SK-N-SH (cell line): ENCODE measurements around the gene ATXN2. TPM values are rescaled to one million over a fixed set of nuclear protein-coding genes. Genes with fewer than 3 reads are reported as not detected.

Experiments used
- CTCF ChIA-PET: fragments of 300-600, 350-600 bp; formaldehyde crosslinking; extraction: SDS; loops from one replicate; lab custom pipeline; 2021; lab: Yijun Ruan, JAX
- POLR2A ChIA-PET: fragments of 350-600 bp; sonication (Branson Sonifier 250); formaldehyde crosslinking; extraction: SDS; loops from one replicate; lab custom pipeline; 2020; ENCODE audit warnings: antibody characterized with exemption, inconsistent platforms; lab: Yijun Ruan, JAX
- DNase-seq: peaks from one replicate; pipeline ENCODE4 v3.0.0; 2012
- H2AFZ ChIP-seq: fragments of 200-600 bp; sonication (generic); 2 replicates; pipeline ENCODE4 v1.8.1; 2016; ENCODE audit warnings: antibody characterized with exemption, mild to moderate bottlenecking, low read depth
- H3F3A ChIP-seq: fragments of 200-600 bp; sonication (generic); replicated peaks from 2 replicates; pipeline ENCODE3; 2016; ENCODE audit warnings: antibody characterized with exemption, mild to moderate bottlenecking; ENCODE audit not compliant: insufficient read depth
- H3K27ac ChIP-seq, 2 experiments: fragments of 200-500 bp in 1 of 2; fragments of 200-600 bp in 1 of 2; sonication (Bioruptor generic) in 1 of 2; sonication (generic), shearing (Covaris generic) in 1 of 2; 2 replicates each; pipeline versions ENCODE4 v1.5.1 to v1.6.1; 2014 to 2016; ENCODE audit warnings: low read depth in 2 of 2, inconsistent platforms in 1 of 2, low read length in 1 of 2, mild to moderate bottlenecking in 1 of 2, mixed read lengths in 1 of 2
- H3K27me3 ChIP-seq: fragments of 200-600 bp; sonication (generic), shearing (Covaris generic); 2 replicates; pipeline ENCODE4 v1.6.1; 2016; ENCODE audit warnings: mixed run types; ENCODE audit not compliant: insufficient read depth
- H3K36me3 ChIP-seq, 2 experiments: fragments of 200-500 bp in 1 of 2; fragments of 200-600 bp in 1 of 2; sonication (Bioruptor generic) in 1 of 2; sonication (generic) in 1 of 2; replicated peaks in 1 of 2; 2 replicates each; pipeline versions ENCODE3 to v1.5.1; 2014 to 2016; ENCODE audit warnings: low read length in 1 of 2, mild to moderate bottlenecking in 1 of 2; ENCODE audit not compliant: insufficient read depth in 2 of 2, control insufficient read depth in 1 of 2
- H3K4me1 ChIP-seq, 2 experiments: fragments of 200-500 bp in 1 of 2; fragments of 200-600 bp in 1 of 2; sonication (Bioruptor generic) in 1 of 2; sonication (generic), shearing (Covaris generic) in 1 of 2; 2 replicates each; pipeline versions ENCODE4 v1.5.1 to v1.6.1; 2014 to 2016; ENCODE audit warnings: low read depth in 1 of 2, low read length in 1 of 2, mixed run types in 1 of 2; ENCODE audit not compliant: insufficient read depth in 2 of 2, control insufficient read depth in 1 of 2
- H3K4me2 ChIP-seq: fragments of 200-600 bp; sonication (generic), shearing (Covaris generic); 2 replicates; pipeline ENCODE4 v1.6.1; 2017; ENCODE audit warnings: mixed run types
- H3K4me3 ChIP-seq, 2 experiments: fragments of 200-500 bp in 1 of 2; fragments of 200-600 bp in 1 of 2; sonication (Bioruptor generic) in 1 of 2; sonication (generic), shearing (Covaris generic) in 1 of 2; 2 replicates each; pipeline versions ENCODE4 v1.5.1 to v1.8.1; 2014 to 2016; ENCODE audit warnings: low read depth in 2 of 2, inconsistent platforms in 1 of 2, low read length in 1 of 2, mild to moderate bottlenecking in 1 of 2, mixed read lengths in 1 of 2, moderate library complexity in 1 of 2
- H3K79me2 ChIP-seq: fragments of 200-600 bp; sonication (generic); 2 replicates; pipeline ENCODE4 v1.8.1; 2017; ENCODE audit warnings: mild to moderate bottlenecking; ENCODE audit not compliant: insufficient read depth
- H3K9ac ChIP-seq: fragments of 200-600 bp; sonication (generic); 2 replicates; pipeline ENCODE4 v1.6.1; 2017; ENCODE audit warnings: mixed run types
- H3K9me2 ChIP-seq: fragments of 200-600 bp; sonication (generic); 2 replicates; pipeline ENCODE4 v1.6.1; 2017; ENCODE audit warnings: mixed run types
- H3K9me3 ChIP-seq: fragments of 200-600 bp; sonication (generic); 2 replicates; pipeline ENCODE4 v1.6.1; 2017; ENCODE audit warnings: mixed run types, mild to moderate bottlenecking, moderate library complexity
- H4K20me1 ChIP-seq: fragments of 200-600 bp; sonication (generic); 2 replicates; pipeline ENCODE4 v1.6.1; 2017; ENCODE audit warnings: mild to moderate bottlenecking, mixed run types; ENCODE audit not compliant: insufficient read depth
- CHD2 ChIP-seq: fragments of 150-350 bp; IDR thresholded peaks from 2 replicates; pipeline ENCODE4 v1.6.1; 2018; ENCODE audit warnings: low read length; ENCODE audit not compliant: partially characterized antibody
- EP300 ChIP-seq, 2 experiments: IDR thresholded peaks; 2 replicates each; pipeline versions ENCODE4 v1.4.0 to v1.6.1; 2012; ENCODE audit warnings: borderline replicate concordance in 1 of 2, low read depth in 1 of 2, low read length in 1 of 2
- EZH2phosphoT487 ChIP-seq: fragments of 200-600 bp; sonication (generic); IDR thresholded peaks from 2 replicates; pipeline ENCODE4 v1.6.1; 2017; ENCODE audit warnings: low read depth, mixed run types, mild to moderate bottlenecking, antibody characterized with exemption, moderate library complexity, borderline replicate concordance
- FOSL2 ChIP-seq: IDR thresholded peaks from 2 replicates; pipeline ENCODE4 v1.4.0; 2012; ENCODE audit warnings: low read depth, mild to moderate bottlenecking, moderate library complexity, borderline replicate concordance
- FOXJ3 ChIP-seq: sonication (generic); formaldehyde crosslinking; IDR thresholded peaks from 2 replicates; pipeline ENCODE4 v1.5.1; 2020; ENCODE audit warnings: mild to moderate bottlenecking, missing genetic modification reagents
- FOXM1 ChIP-seq: IDR thresholded peaks from 2 replicates; pipeline ENCODE4 v1.4.0; 2012; ENCODE audit warnings: low read depth, mild to moderate bottlenecking
- GABPA ChIP-seq: IDR thresholded peaks from 2 replicates; pipeline ENCODE4 v1.4.0; 2012; ENCODE audit warnings: low read depth, mild to moderate bottlenecking
- GATA2 ChIP-seq: sonication (generic); formaldehyde crosslinking; IDR thresholded peaks from 2 replicates; pipeline ENCODE4 v1.5.0; 2020; ENCODE audit warnings: mild to moderate bottlenecking, missing genetic modification reagents
- JUND ChIP-seq: IDR thresholded peaks from 2 replicates; pipeline ENCODE4 v1.4.0; 2012
- MEF2A ChIP-seq: IDR thresholded peaks from 2 replicates; pipeline ENCODE4 v1.4.0; 2012; ENCODE audit warnings: low read depth, borderline replicate concordance
- NFIC ChIP-seq: IDR thresholded peaks from 2 replicates; pipeline ENCODE4 v1.4.0; 2012; ENCODE audit warnings: borderline replicate concordance
- NRF1 ChIP-seq: IDR thresholded peaks from 2 replicates; pipeline ENCODE4 v1.6.1; 2012; ENCODE audit warnings: low read depth, mild to moderate bottlenecking, low read length
- POLR2AphosphoS5 ChIP-seq: IDR thresholded peaks from 2 replicates; pipeline ENCODE4 v1.6.1; 2012; ENCODE audit warnings: low read depth, low read length
- RCOR1 ChIP-seq: fragments of 150-350 bp; IDR thresholded peaks from 2 replicates; pipeline ENCODE4 v1.6.1; 2017; ENCODE audit warnings: antibody characterized with exemption, low read length
- RFX5 ChIP-seq: IDR thresholded peaks from 2 replicates; pipeline ENCODE4 v1.6.1; 2012; ENCODE audit warnings: mild to moderate bottlenecking, improper control_type of control experiment, low read length
- RXRA ChIP-seq: IDR thresholded peaks from 2 replicates; pipeline ENCODE4 v1.4.0; 2012; ENCODE audit warnings: low read depth, mild to moderate bottlenecking, borderline replicate concordance
- SIN3A ChIP-seq: IDR thresholded peaks from 2 replicates; pipeline ENCODE4 v1.6.1; 2012; ENCODE audit warnings: low read depth, mild to moderate bottlenecking, low read length, moderate library complexity, borderline replicate concordance
- TAF1 ChIP-seq: IDR thresholded peaks from 2 replicates; pipeline ENCODE4 v1.6.1; 2012; ENCODE audit warnings: low read depth, mild to moderate bottlenecking, low read length, moderate library complexity, borderline replicate concordance
- TEAD4 ChIP-seq: IDR thresholded peaks from 2 replicates; pipeline ENCODE4 v1.4.0; 2012; ENCODE audit warnings: mild to moderate bottlenecking, borderline replicate concordance; ENCODE audit not compliant: insufficient read depth
- YY1 ChIP-seq: IDR thresholded peaks from 2 replicates; pipeline ENCODE4 v1.4.0; 2012; ENCODE audit warnings: low read depth, mild to moderate bottlenecking
- WGBS: methylation state at CpG from one replicate; pipeline ENCODE4 v1.1.6; 2017; ENCODE audit warnings: low lambda C conversion rate; 5-methylcytosine and 5-hydroxymethylcytosine counted together
- polyA plus RNA-seq, 3 experiments: library from polyadenylated mRNA; depleted of rRNA; stranded (reverse); fragments of >200 nt; gene quantifications; 2 replicates each; pipeline ENCODE4 v1.2.3, GENCODE V29; 2012
- TF ChIP-seq, protein P1 (sequence below): fragments of 150-350 bp; IDR thresholded peaks from 2 replicates; pipeline ENCODE4 v1.6.1; 2017; ENCODE audit warnings: antibody characterized with exemption, low read length, low read depth, borderline replicate concordance
- TF ChIP-seq, protein P2 (sequence below): IDR thresholded peaks from 2 replicates; pipeline ENCODE4 v1.6.1; 2012; ENCODE audit warnings: mild to moderate bottlenecking, low read depth, low read length, moderate library complexity
- TF ChIP-seq, protein P3 (sequence below): IDR thresholded peaks from 2 replicates; pipeline ENCODE4 v1.4.0; 2012; ENCODE audit warnings: low read depth
- TF ChIP-seq, protein P4 (sequence below): IDR thresholded peaks from 2 replicates; pipeline ENCODE4 v1.4.0; 2012; ENCODE audit warnings: low read depth, borderline replicate concordance
- TF ChIP-seq, protein P5 (sequence below): IDR thresholded peaks from 2 replicates; pipeline ENCODE4 v1.4.0; 2012; ENCODE audit warnings: low read depth, borderline replicate concordance

ATXN2 gene
- polyA plus RNA-seq, 1 of the 3 experiments (the other 2 are of a cell fraction), result 35.7 TPM

DNA sequence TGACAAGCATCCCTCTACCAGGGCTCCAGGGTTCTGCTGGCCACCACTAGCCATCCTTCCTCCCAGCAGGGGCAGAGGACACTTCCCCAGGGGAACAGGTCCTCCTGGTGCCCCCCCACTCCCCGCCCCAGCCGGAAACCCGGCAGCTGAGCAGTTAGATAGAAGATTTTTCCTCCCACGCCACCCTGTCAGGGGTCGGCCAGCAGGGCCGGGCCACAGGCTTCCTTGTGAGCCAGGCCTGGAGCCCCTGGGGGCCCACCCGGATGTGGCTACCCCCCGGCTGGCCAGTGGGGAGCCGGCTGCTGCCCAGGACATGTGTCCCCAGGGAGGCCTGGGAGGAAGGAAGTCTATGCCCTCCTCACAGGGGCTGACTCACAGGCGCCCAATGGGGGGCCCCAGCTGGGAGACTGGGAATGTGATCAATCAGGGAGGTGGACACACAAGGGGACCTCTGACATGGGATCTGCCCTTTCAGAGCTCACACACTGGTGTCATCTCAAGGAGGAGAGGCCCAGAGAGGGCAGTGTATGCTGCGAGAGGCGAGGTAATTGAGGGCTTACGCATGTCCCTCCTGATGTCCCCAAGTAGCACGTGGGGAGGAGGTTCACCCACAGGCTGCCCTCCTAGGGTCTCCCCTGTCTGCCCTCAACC, 189.2 kb downstream of the ATXN2 start:
- no peaks in the 10 kb centered on the region for H3K9me3 ChIP-seq
- DNase-seq, result peak; percentile 80
- H3K4me2 ChIP-seq, result peak overlapping the region; percentile 99
- H3F3A ChIP-seq, result peaks cover 48% of the 10 kb centered on the region
- peak overlapping the region; percentile 43; the same call in 1 of the 2 replicates for H3K9ac ChIP-seq
- peaks cover 91% of the 10 kb centered on the region for H3K79me2 ChIP-seq
- no peaks in the 10 kb centered on the region for H3K9me2 ChIP-seq
- peaks cover 59 to 70% of the 10 kb centered on the region in 2 experiments; a peak in 3 of 4 replicates for H3K4me1 ChIP-seq
- WGBS, result 25% methylated on average over 9 of the region's 14 CpGs
- H3K27ac ChIP-seq, result peak overlapping the region; percentile 87 to 92
- H3K27me3 ChIP-seq, result no peaks in the 10 kb centered on the region
- CTCF ChIA-PET, result interaction anchor here (1.2 to 19.6 kb wide), 3 partner anchors 12 to 41 kb away, joined by 5 to 618 read pairs (median 98); no protein-coding TSS in a partner anchor
- peaks cover 20% of the 10 kb centered on the region for H4K20me1 ChIP-seq
- H3K4me3 ChIP-seq, result peak overlapping the region in 1 of 2 experiments; percentile 92; a peak in 2 of 4 replicates
- POLR2A ChIA-PET, result no interaction called here
- no peaks in the 10 kb centered on the region for H3K36me3 ChIP-seq
- H2AFZ ChIP-seq, result 0 out of 2 replicates have a peak overlapping the region, but pooled peaks have one; percentile 0
- peak; percentile 51; the same call in 1 of the 2 replicates for TF ChIP-seq JUND
- TF ChIP-seq EZH2phosphoT487, result no peak
- TF ChIP-seq SIN3A, result no peak; the same call in 1 of the 2 replicates
- peak; percentile 58; the same call in 1 of the 2 replicates for TF ChIP-seq FOSL2
- TF ChIP-seq RFX5, result no peak
- no peak for TF ChIP-seq POLR2AphosphoS5
- no peak for TF ChIP-seq TAF1
- no peak for TF ChIP-seq GATA2 (CRISPR knock-in tag)
- no peak for TF ChIP-seq RCOR1
- TF ChIP-seq, protein P1, sequence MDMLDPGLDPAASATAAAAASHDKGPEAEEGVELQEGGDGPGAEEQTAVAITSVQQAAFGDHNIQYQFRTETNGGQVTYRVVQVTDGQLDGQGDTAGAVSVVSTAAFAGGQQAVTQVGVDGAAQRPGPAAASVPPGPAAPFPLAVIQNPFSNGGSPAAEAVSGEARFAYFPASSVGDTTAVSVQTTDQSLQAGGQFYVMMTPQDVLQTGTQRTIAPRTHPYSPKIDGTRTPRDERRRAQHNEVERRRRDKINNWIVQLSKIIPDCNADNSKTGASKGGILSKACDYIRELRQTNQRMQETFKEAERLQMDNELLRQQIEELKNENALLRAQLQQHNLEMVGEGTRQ, result no peak
- TF ChIP-seq, protein P2, sequence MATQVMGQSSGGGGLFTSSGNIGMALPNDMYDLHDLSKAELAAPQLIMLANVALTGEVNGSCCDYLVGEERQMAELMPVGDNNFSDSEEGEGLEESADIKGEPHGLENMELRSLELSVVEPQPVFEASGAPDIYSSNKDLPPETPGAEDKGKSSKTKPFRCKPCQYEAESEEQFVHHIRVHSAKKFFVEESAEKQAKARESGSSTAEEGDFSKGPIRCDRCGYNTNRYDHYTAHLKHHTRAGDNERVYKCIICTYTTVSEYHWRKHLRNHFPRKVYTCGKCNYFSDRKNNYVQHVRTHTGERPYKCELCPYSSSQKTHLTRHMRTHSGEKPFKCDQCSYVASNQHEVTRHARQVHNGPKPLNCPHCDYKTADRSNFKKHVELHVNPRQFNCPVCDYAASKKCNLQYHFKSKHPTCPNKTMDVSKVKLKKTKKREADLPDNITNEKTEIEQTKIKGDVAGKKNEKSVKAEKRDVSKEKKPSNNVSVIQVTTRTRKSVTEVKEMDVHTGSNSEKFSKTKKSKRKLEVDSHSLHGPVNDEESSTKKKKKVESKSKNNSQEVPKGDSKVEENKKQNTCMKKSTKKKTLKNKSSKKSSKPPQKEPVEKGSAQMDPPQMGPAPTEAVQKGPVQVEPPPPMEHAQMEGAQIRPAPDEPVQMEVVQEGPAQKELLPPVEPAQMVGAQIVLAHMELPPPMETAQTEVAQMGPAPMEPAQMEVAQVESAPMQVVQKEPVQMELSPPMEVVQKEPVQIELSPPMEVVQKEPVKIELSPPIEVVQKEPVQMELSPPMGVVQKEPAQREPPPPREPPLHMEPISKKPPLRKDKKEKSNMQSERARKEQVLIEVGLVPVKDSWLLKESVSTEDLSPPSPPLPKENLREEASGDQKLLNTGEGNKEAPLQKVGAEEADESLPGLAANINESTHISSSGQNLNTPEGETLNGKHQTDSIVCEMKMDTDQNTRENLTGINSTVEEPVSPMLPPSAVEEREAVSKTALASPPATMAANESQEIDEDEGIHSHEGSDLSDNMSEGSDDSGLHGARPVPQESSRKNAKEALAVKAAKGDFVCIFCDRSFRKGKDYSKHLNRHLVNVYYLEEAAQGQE, result no peak
- no peak for TF ChIP-seq TEAD4
- TF ChIP-seq, protein P3, sequence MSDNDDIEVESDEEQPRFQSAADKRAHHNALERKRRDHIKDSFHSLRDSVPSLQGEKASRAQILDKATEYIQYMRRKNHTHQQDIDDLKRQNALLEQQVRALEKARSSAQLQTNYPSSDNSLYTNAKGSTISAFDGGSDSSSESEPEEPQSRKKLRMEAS, result no peak
- peak; percentile 41 for TF ChIP-seq NFIC
- peak in 1 of 2 experiments; percentile 45; a peak in 1 of 4 replicates for TF ChIP-seq EP300 (IDR thresholded peaks at IDR 0.05; ENCODE audit: borderline replicate concordance in 1 of 2, low read depth in 1 of 2, low read length in 1 of 2)
- no peak for TF ChIP-seq NRF1
- TF ChIP-seq YY1, result no peak
- peak; percentile 5; the same call in 1 of the 2 replicates for TF ChIP-seq RXRA
- no peak for TF ChIP-seq MEF2A
- TF ChIP-seq, protein P4, sequence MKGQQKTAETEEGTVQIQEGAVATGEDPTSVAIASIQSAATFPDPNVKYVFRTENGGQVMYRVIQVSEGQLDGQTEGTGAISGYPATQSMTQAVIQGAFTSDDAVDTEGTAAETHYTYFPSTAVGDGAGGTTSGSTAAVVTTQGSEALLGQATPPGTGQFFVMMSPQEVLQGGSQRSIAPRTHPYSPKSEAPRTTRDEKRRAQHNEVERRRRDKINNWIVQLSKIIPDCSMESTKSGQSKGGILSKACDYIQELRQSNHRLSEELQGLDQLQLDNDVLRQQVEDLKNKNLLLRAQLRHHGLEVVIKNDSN, result no peak
- TF ChIP-seq FOXM1, result no peak
- TF ChIP-seq CHD2, result no peak
- TF ChIP-seq GABPA, result no peak
- no peak for TF ChIP-seq FOXJ3 (CRISPR knock-in tag)
- TF ChIP-seq, protein P5, sequence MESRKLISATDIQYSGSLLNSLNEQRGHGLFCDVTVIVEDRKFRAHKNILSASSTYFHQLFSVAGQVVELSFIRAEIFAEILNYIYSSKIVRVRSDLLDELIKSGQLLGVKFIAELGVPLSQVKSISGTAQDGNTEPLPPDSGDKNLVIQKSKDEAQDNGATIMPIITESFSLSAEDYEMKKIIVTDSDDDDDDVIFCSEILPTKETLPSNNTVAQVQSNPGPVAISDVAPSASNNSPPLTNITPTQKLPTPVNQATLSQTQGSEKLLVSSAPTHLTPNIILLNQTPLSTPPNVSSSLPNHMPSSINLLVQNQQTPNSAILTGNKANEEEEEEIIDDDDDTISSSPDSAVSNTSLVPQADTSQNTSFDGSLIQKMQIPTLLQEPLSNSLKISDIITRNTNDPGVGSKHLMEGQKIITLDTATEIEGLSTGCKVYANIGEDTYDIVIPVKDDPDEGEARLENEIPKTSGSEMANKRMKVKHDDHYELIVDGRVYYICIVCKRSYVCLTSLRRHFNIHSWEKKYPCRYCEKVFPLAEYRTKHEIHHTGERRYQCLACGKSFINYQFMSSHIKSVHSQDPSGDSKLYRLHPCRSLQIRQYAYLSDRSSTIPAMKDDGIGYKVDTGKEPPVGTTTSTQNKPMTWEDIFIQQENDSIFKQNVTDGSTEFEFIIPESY, result no peak
